Chondrocyte (in vitro differentiated cells): ENCODE results near the gene CLCNKA. TPM values are rescaled to one million over a fixed set of nuclear protein-coding genes. Genes with fewer than 3 reads are reported as not detected.
"Not testable (repeated sequence)": the region's sequence is repeated elsewhere in the genome, so short reads cannot be mapped to it uniquely, and the experiment has no call there.

Experiments used
- DNase-seq: peaks from one replicate; pipeline ENCODE4 v3.0.0; 2021; ENCODE audit warnings: mixed read lengths, low spot score
- H3K27ac Mint-ChIP-seq: one replicate; pipeline ENCODE4 v1.8.0; 2021; ENCODE audit warnings: mild to moderate bottlenecking, moderate library complexity, mixed read lengths; ENCODE audit not compliant: unreplicated experiment
- H3K27me3 Mint-ChIP-seq: 2 replicates; pipeline ENCODE4 v1.8.0; 2021; ENCODE audit warnings: low read depth, mixed read lengths
- H3K36me3 Mint-ChIP-seq: 2 replicates; pipeline ENCODE4 v1.8.0; 2021; ENCODE audit warnings: low read depth, mixed read lengths
- H3K4me1 Mint-ChIP-seq: 2 replicates; pipeline ENCODE4 v1.8.0; 2021; ENCODE audit warnings: low read depth, mild to moderate bottlenecking, mixed read lengths
- H3K4me3 Mint-ChIP-seq: one replicate; pipeline ENCODE4 v1.8.0; 2021; ENCODE audit warnings: mild to moderate bottlenecking, moderate library complexity, mixed read lengths; ENCODE audit not compliant: unreplicated experiment
- H3K9me3 Mint-ChIP-seq: 2 replicates; pipeline ENCODE4 v1.8.0; 2021; ENCODE audit warnings: low read depth, mixed read lengths
- total RNA-seq: library from RNA; stranded (reverse); gene quantifications from 3 replicates; pipeline ENCODE4 v1.2.1, GENCODE V29; 2021
- TF ChIP-seq, protein P1 (sequence below): fragments of 200-600 bp; sonication (generic); IDR thresholded peaks from 2 replicates; pipeline ENCODE4 v1.5.0; 2021; ENCODE audit warnings: antibody characterized with exemption, mild to moderate bottlenecking, moderate library complexity

The CLCNKA gene
- total RNA-seq, 1 donor from 2014 or later = 0.12 TPM

DNA sequence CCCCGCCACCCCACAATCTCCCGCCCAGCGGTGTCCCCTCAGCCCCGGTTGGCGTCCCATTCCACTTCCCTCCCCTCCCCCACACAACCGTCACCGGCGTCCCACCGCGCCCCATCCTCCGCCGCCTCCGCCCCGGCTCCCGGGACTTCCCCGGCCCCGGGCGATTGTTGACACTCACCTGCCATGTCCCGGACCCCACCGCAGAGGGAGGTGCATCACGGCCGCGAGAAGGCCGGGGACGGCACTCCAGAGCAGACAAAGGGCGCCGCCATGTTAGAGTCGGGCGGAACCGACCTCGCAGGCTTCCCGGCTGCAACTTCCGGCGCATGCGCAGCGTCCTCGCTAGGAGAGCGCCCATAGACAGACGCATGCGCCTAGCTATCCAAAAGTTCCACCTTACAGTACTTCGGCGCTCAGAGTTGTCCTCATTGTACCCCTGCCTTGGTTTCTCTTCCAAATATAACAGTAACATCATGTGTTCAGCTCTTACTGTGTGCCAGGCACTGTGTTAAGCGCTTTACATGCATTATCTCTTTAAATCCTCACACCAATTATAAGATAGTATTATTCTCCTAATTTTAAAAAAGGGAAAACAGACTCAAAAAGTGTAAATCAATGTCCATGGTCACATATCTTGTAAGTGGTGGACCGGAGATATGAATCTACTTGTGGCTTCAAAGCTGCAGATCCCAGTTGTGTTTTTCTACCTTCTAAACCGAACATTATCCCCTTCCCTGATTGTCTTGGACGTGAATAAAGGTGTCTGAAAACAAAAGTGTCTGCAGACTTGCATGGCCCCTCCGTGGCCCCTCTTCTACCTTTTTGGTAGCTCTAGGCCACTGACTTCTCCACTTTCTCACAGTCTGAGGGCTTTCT is 45.8 kb upstream of the CLCNKA start, which contains the start of gene ZBTB17:
Gene ZBTB17 (minus strand): TSS at position 297 of the 876 bp plus-strand sequence. CDS start 27,606 bp downstream, outside the sequence.
- TF ChIP-seq, protein P1, sequence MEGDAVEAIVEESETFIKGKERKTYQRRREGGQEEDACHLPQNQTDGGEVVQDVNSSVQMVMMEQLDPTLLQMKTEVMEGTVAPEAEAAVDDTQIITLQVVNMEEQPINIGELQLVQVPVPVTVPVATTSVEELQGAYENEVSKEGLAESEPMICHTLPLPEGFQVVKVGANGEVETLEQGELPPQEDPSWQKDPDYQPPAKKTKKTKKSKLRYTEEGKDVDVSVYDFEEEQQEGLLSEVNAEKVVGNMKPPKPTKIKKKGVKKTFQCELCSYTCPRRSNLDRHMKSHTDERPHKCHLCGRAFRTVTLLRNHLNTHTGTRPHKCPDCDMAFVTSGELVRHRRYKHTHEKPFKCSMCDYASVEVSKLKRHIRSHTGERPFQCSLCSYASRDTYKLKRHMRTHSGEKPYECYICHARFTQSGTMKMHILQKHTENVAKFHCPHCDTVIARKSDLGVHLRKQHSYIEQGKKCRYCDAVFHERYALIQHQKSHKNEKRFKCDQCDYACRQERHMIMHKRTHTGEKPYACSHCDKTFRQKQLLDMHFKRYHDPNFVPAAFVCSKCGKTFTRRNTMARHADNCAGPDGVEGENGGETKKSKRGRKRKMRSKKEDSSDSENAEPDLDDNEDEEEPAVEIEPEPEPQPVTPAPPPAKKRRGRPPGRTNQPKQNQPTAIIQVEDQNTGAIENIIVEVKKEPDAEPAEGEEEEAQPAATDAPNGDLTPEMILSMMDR = peak; percentile 31
- peak within 1 kb of the TSS; percentile 83 for H3K27ac Mint-ChIP-seq
- no peaks in the 10 kb centered on the region for H3K27me3 Mint-ChIP-seq
- peak; percentile 98 for DNase-seq
- peak within 1 kb of the TSS; percentile 82 for H3K4me3 Mint-ChIP-seq
- H3K4me1 Mint-ChIP-seq = peaks cover 25% of the 10 kb centered on the region
- peaks cover 8% of the 10 kb centered on the region for H3K36me3 Mint-ChIP-seq
- no peaks in the 10 kb centered on the region for H3K9me3 Mint-ChIP-seq

DNA sequence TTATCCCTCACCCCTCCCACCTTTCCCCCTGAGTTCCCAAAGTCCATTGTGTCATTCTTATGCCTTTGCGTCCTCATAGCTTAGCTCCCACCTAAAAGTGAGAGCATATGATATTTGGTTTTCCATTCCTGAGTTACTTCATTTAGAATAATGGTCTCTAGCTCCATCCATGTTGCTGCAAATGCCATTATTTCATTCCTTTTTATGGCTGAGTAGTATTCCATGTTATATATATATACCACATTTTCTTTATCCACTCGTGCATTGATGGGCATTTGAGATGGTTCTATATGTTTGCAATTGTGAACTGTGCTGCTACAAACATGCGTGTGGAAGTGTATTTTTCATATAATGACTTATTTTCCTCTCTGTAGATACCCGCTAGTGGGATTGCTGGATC is 43.9 kb upstream of the CLCNKA start:
- not testable (repeated sequence) for DNase-seq, H3K4me3 Mint-ChIP-seq, H3K36me3 Mint-ChIP-seq, H3K9me3 Mint-ChIP-seq, H3K27me3 Mint-ChIP-seq, H3K27ac Mint-ChIP-seq
- peaks cover 25% of the 10 kb centered on the region for H3K4me1 Mint-ChIP-seq

DNA sequence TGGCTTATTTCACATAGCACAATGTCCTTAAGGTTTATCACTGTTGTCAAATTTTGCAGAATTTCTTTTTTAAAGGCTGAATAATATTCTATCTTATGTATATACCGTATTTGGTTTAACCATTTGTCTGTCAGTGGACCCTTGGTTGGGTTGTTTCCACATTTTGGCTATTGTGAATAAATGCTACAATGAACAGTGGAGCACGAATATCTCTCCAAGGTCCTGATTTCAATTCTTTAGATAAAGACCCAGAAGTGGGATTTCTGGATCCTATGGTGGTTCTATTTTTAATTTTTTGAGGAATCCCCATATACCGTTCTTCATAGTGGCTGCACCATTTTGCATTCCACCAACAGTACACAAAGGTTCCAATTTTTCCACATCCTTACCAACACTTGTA is 40.2 kb upstream of the CLCNKA start:
- no peaks in the 10 kb centered on the region for H3K36me3 Mint-ChIP-seq
- TF ChIP-seq, protein P1 = no peak
- peaks cover under 1% of the 10 kb centered on the region for H3K4me1 Mint-ChIP-seq
- no peak overlapping the region for H3K4me3 Mint-ChIP-seq
- no peak overlapping the region for H3K27ac Mint-ChIP-seq
- H3K27me3 Mint-ChIP-seq = no peaks in the 10 kb centered on the region
- H3K9me3 Mint-ChIP-seq = no peaks in the 10 kb centered on the region
- no peak for DNase-seq

DNA sequence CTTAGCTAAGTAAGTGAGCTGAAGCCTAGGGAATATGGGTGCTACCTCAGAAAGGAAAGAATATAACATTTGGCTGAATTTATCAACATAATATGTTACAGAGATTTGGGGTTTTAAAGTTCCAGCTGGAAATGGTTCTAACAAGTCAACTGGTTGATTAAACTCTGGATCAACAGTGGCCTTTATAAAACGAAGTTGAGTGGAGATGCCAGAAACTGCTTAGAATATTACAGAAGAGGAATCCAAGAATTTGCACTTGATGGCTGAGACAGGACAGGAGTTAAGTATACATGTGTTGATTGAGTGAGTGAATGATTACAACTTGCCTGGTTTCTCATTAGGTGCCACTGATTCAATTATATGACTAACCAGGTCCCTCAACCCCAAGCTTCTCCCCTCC is 38.6 kb upstream of the CLCNKA start:
- no peak for DNase-seq
- no peaks in the 10 kb centered on the region for H3K27me3 Mint-ChIP-seq
- H3K4me3 Mint-ChIP-seq = no peak overlapping the region

DNA sequence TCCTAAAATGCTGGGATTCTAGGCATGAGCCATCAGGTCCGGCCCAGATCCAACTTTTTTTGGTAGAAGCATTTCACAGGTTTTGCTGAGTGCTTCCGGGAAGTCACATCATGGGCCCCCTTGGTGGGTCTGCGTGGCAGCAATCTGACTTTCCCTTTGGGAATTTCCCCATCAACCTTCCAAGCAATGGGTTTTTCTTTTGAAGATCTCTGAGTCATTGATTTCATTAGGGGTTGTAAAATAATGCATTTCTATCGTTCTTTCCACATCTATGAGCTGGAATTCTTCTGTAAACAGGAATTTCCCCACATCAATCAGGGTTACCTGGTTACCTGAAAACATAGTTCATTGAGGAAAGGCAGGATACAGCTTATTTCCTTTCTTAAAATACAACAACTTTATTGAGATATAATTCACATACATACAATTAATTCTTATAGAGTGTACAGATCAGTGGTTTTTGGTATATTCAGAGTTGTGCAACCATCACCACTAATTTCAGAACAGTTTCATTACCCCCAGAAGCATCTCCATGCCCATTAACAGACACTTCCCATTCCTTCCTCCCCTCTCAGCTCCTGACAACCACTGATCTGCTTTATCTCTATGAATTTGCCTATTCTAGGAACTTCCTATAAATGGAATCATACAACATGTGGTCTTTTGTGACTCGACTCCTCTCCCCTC is 36.1 kb upstream of the CLCNKA start:
- no peaks in the 10 kb centered on the region for H3K4me1 Mint-ChIP-seq
- no peaks in the 10 kb centered on the region for H3K9me3 Mint-ChIP-seq
- no peak for DNase-seq
- no peak overlapping the region for H3K27ac Mint-ChIP-seq
- no peaks in the 10 kb centered on the region for H3K27me3 Mint-ChIP-seq
- TF ChIP-seq, protein P1 = no peak
- no peaks in the 10 kb centered on the region for H3K36me3 Mint-ChIP-seq
- no peak overlapping the region for H3K4me3 Mint-ChIP-seq

More for the DNA sequence above, 38.6 kb upstream of the CLCNKA start:
- TF ChIP-seq, protein P1 = no peak
- Mint-ChIP-seq H3K27ac (no peak overlapping the region), H3K4me1 (no peaks in the 10 kb centered on the region), H3K36me3 (no peaks in the 10 kb centered on the region), H3K9me3 (no peaks in the 10 kb centered on the region)
